HS-27A (cell line): ENCODE results near the gene TRIML2.
"Not testable (repeated sequence)": the region's sequence is repeated elsewhere in the genome, so short reads cannot be mapped to it uniquely, and the experiment has no call there.

ENCODE experiments used
- DNase-seq: peaks from one replicate; pipeline ENCODE4 v3.0.0-alpha.2; 2012; ENCODE audit warnings: low read depth, missing footprints

TRIML2 gene

DNA sequence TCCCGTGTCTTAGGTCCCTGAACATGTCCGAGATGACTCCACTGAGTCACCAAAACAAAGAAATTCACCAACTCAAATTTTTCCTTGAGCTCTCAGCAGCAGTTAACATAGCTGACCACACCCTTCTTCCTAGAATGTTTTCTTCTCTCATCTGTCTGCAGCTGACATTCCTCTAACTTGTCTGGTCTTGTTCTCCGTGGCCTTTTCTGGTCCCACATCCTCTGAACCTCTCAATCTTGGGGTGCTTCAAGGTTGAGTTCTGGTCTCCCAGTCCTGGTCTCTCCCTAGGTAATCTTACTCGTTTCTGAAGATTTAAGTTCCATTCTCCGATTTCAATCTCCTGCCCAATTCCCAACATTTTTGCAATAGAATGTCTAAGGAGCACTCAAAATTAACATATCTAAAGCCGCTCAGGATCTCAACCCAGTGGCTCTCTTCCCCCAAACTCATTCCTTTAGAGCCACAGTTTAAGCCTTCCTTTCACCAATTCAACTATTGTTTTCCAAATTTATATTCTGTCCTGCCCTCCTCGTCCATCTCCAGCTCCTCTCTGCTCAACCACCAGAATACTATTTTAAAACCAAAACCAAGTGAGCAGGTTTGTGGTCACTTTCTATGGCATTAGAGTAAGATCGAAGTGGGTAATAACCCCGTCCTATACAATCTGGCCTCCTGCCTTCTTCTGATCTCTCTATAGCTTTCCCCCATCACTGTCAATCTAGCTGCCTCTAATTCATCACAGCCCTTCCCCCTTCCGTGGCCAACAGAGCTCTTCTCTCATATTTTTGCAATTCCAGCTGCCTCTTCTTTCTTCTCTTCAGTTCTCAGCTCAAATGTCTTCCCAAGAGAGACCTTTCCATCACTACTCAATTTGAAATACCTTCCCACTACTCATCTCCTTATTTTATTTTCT is 1.2 kb downstream of the TRIML2 start:
- no peak for DNase-seq

DNA sequence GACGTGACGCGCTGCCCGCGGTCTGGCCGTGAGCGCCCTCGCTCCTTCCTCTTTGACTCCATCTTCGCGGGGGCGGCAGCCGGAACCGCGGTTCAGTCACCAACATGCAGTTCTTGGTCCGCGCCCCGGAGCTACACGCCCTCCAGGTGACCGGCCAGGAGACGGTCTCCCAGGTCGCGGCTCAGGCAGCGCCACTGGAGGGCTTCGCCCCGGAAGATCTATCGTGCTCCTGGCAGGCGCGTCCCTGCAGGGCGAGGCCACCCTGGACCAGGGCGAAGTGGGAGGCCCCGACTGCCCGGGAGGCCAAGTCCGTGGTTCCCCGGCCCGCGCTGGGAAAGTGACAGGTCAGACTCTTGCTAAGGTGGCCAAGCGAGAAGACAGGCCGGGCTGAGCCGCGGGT is 2.9 kb downstream of the TRIML2 start:
- DNase-seq, result no peak

DNA sequence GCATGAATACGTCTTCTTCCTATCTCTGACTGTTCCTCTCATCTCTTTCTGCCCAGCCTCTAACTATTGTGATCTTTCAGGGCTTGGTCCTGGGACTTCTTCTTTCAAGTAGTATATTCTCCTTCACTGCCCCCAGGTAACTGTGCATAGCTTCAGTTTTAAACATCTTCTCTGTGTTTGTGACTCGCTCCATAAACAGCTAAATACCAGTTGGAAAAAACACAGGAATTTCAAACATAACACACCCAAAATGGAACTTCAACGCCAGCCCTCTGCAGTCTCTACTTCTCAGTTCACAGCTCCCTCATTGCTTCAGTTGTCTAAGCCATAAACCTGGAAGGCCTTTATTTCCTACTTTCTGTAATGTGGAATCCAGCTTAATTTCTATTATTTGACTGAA is 16.6 kb downstream of the TRIML2 start:
- no peak for DNase-seq

DNA sequence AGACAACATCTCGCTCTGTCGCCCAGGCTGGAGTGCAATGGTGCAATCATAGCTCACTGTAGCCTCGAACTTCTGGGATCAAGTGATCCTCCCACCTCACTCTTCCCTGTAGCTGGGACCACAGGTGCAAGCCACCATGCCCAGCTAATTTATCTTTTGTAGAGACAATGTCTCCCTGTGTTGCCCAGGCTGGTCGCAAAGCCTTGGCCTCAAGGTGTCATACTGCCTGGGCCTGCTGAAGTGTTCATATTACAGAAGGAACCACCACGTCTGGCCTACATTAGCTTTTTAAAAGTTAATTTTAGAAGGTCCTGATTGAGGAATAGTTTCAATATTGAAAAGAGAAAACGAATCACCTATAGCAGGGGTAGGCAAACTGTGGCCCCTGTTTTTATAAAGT is 22.5 kb downstream of the TRIML2 start:
- DNase-seq, result no peak

DNA sequence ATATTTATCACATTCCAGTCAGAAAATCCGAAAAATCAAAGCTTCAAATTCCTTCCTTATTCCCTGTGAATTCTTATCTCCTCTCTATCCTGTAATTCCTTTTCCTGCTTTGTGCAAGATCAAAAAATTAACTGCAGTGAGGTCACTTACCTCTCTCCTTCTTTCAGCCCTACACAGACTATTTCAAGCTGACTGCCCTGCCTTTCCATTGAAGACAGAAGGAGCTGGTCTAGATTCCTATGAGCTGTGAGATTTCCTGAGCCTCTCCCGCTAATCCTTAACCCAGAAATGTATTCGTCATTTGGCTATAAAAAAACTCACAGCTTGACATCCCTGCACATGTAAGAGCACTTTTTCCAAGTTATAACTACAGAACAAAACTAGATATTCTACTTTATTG is 26.6 kb downstream of the TRIML2 start:
- no peak for DNase-seq

DNA sequence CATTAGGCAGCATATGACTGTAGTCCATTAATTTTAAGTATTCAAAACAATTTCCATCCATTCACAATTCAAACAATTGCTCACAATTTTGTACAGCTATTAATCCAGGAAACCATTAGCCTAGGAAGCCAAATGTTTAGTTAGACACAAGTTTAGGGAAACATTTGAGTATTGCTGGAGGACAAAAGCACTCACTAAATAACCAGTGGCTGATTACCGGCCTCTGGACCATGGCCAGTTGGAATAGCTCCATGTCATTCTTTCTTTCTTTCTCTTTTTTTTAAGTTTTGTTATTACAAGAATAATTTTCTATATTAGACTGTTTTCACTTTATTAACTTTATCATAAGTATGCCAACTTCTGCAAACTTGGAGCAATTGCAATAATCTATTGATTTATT is 31.3 kb downstream of the TRIML2 start:
- no peak for DNase-seq

DNA sequence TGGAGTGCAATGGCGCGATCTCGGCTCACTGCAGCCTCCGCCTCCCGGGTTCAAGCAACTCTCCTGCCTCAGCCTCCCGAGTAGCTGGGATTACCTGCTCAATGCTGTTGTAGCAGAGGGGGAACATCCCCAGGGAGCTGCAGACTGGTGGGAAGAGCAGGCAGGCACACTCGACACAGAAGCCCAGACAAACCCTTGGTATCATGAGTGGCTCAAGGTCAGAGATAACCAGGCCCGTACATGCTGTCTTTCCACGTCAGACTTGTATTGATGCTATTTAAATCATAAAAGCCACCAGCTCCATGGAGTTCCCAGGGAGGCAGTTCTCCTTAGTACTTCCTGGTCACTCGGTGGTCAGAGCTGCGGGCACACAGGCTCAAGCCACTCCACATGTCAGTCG is 33.2 kb downstream of the TRIML2 start:
- DNase-seq, result no peak

DNA sequence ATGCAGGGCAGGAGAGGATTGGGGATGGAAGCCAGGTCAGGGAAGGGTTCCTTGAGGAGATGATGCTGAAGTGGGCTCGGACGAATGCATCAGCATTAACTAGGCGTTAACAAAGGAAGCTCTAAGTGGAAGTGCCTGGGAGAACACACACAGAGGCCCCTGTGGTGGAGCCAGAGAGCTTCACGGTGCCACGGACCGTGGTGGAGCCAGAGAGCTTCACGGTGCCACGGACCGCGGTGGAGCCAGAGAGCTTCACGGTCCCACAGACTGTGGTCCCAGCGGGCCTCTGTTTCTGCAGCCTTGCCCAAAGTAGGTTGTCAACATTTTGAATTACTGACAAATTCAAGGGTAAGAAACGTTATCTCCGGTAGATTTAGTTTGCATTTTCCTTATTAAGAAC is 48.3 kb downstream of the TRIML2 start:
- no peak for DNase-seq

DNA sequence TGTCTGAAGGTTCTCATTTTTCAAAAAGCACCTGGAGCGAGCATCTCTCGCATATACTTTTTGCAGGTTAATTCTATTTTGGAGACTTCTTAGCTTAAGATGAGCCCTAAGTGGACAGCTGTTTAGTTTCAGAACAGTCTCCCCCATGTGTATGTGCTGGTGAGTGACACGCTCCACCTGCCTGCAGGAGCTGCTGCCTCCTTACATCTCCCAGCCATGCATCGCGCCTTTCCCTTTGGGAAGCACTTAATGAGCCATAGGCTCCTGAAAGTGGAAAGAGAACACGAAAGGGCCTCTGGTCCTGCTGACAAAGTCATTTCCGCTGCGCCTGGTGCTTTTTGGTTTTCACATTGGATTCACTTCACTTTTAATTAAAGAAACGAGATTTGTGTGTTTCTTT is 56.1 kb downstream of the TRIML2 start:
- no peak for DNase-seq

DNA sequence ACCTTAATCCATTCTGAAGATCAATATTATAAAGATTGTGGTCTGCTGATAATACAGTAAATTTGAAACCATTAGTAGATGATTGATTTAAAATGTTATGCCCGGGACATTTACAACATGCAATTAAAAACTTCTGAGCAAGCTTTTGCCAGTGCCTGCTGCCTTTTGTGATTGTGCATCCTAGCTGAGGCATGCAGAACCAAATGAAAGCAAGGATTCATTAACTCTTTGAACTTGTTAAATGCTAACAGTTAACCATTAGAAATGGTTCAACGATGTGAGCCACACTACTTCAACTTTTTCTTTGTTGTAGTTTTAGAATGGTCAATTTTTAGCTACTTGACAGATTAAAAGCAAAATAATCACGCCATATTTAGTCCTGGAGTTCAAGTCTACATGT is 62.7 kb downstream of the TRIML2 start:
- DNase-seq, result no peak

DNA sequence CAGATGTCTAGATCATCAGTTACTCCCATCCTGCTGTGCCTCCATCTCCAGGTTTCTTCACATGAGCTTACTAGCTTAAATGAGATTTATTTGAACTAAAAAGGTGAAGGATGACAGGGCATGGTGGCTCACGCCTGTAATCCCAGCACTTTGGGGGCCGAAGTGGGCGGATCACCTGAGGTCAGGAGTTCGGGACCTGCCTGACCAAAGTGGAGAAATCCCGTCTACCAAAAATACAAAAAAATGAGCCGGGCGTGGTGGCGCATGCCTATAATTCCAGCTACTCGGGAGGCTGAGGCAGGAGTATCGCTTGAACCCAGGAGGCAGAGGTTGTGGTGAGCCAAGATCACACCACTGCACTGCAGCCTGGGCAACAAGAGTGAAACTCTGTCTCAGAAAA is 63.9 kb downstream of the TRIML2 start:
- DNase-seq, result not testable (repeated sequence)

DNA sequence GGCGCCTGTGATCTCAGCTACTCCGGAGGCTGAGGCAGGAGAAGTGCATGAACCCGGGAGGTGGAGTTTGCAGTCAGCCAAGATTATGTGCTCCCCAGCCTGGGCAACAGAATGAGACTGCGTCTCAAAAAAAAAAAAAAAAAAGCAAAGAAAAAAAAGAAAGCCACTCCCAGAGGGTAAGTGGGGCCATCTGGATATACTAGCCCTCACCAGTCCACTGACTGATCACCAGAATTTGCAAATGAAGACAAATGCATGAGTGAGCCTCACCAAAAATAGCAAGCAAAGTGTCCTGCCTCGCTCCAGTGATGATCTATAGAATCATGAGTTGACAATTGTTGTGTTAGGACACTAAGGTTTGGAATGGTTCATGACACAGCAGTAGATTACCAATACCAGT is 66.2 kb downstream of the TRIML2 start:
- DNase-seq, result no peak

DNA sequence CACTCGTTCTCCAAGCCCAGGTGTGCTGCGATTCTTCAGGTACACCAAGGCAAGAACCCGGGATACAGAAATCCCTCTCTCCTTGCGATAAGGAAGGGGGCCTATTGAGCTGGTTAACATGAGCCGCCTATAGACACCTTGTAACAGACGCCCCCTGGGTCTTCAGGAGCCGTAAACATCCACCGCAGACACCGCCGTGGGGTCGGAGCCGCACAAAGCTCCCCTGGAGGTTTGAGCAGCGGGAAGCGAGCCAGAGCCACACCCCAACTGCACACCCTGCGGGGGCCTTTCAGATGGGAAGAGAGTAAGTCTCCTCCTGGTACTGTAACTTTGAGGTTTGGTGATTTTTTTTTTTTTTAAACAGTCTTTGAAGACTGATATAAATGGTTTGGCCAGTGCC is 67.2 kb downstream of the TRIML2 start:
- no peak for DNase-seq

DNA sequence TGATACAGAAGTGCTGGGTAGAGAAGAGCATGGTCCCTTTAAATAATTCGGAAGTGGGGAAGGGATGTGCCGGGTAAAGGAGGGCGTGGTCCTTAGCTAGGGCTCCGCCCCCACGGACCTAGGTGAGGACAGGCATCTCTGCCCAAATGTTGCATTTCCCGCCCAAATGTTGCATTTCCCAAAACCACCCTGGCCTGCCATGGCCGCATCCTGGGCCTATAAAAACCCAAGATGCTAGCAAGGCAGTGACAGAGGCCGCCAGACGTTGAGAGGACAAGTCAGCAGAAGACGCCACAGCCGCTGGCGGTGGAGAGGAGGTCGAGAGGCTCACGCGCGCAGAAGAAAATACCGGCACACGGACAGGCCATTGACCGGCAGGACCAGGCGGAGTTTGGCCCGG is 67.7 kb downstream of the TRIML2 start:
- no peak for DNase-seq
